ENCODE results near the gene SOX6.

Gene SOX6

DNA sequence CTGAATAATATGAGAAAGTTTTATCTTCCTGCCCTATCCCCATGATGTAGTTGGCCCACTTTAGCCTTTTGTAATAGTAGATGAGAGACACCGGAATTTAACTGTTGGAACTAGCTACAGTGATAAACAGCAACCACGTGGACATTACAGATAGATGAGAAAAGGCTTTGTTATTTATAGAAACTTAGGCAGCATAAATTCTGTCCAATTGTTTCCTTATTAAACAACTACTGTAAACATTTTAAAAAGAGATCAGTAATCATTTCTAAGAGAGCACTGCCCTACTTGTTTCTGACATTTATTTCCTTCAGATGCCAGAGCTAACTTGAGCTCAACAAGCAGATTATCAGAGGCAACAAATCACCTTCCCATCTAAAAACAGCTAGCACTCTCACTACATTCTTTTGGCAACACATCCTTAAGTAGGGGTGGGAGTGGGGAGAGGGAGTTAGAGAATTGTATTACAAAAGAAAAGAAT lies 63.1 kb downstream of the SOX6 start:
- Histone ChIP-seq H3K9me3 (ENCODE audit: insufficient read depth, low read depth, low read length) (no peaks in the 10 kb centered on the region), H3K36me3 (ENCODE audit: insufficient read depth, low read length) (no peaks in the 10 kb centered on the region), H3K27ac (ENCODE audit: low read depth, low read length) (no peak overlapping the region), H3K4me1 (ENCODE audit: insufficient read depth, low read length) (peaks cover 5% of the 10 kb centered on the region; the same call in 1 of the 2 replicates), H3K4me3 (ENCODE audit: low read length) (no peak overlapping the region), H3K9ac (ENCODE audit: low read depth, low read length) (no peak overlapping the region), H3K27me3 (ENCODE audit: insufficient read depth, low read length) (no peaks in the 10 kb centered on the region)
- 84% methylated on average over 2 of the region's 2 CpGs for WGBS

DNA sequence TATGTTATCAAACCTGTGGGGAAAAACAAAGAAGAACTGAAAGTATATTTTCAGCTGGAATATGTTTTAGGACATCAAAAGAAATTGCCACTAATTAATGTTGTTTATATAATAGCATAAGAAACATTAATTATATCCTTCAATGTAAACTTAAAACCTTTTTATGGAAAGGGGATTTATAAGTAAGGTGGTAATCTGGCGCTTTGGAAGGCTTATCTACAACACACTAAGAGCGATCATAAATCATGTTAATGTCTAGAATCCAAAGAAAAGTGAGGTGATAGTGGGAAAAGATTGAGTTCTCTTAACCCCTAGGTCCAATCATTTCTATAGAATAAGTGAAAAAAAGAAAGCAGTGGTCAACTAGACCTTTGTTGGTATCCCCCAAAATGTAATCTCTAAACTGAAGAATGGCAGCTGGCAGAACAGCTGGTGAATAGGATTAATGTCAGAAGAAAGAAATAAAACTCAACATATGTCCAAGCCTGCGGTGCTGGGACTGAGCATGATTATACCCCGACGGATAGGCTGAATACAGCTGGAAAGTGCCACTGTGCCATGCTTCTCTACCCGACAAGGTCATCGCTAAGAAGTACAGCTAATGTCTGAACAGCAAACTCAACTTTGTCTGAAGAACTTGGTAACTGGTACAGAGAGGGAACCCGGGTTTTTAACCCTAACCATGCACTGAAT lies 64.0 kb downstream of the SOX6 start:
- WGBS: 93% methylated on average over 6 of the region's 8 CpGs
- H3K36me3 ChIP-seq (ENCODE audit: insufficient read depth, low read length): no peaks in the 10 kb centered on the region
- no peaks in the 10 kb centered on the region for H3K9me3 ChIP-seq (ENCODE audit: insufficient read depth, low read depth, low read length)
- no peak overlapping the region for H3K27ac ChIP-seq (ENCODE audit: low read depth, low read length)
- H3K4me3 ChIP-seq (ENCODE audit: low read length): no peak overlapping the region
- H3K4me1 ChIP-seq (ENCODE audit: insufficient read depth, low read length): peaks cover 14% of the 10 kb centered on the region
- H3K9ac ChIP-seq (ENCODE audit: low read depth, low read length): no peak overlapping the region
- H3K27me3 ChIP-seq (ENCODE audit: insufficient read depth, low read length): no peaks in the 10 kb centered on the region

DNA sequence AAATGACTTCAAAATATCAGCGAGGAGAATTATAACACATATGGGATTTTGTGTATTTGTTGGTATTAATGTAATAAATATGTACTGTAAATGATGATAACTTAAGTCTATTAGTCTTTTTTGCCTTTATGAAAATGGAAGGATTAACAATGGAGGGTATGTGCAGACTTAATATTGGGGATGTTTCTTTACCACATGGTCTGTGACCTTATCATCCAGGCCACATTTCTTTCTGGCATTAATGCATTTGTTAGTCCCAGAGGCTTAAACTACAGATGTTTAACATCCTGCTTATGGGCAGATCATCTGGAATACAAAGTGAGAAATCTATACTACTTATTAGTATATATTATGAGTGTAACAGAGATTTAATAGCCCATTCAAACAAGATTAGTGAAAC lies 64.6 kb downstream of the SOX6 start:
- Histone ChIP-seq H3K27ac (ENCODE audit: low read depth, low read length) (no peak overlapping the region), H3K4me1 (ENCODE audit: insufficient read depth, low read length) (peaks cover 16% of the 10 kb centered on the region), H3K4me3 (ENCODE audit: low read length) (no peak overlapping the region), H3K36me3 (ENCODE audit: insufficient read depth, low read length) (no peaks in the 10 kb centered on the region), H3K9ac (ENCODE audit: low read depth, low read length) (no peak overlapping the region), H3K27me3 (ENCODE audit: insufficient read depth, low read length) (no peaks in the 10 kb centered on the region), H3K9me3 (ENCODE audit: insufficient read depth, low read depth, low read length) (no peaks in the 10 kb centered on the region)
- 55% methylated on average over 1 of the region's 1 CpG for WGBS

DNA sequence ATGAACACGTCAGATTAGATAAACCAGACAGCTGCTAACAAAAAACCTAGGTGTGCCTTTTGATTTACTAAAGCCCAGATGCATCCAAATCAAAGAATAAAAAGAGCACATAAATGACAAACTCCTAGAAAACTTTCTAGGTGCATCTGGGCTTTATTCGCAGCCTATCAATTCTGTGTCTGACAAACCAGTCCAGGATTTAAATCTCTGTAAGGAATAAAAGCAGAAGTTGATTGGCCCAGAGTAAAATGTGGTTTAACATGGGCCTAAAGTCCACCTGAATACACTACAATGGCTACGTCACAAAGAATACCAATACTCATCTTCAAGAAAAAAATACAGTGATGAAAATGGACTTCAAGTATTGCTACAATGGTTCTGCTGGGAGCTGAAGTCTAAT lies 66.8 kb downstream of the SOX6 start:
- Histone ChIP-seq H3K9ac (ENCODE audit: low read depth, low read length) (no peak overlapping the region), H3K36me3 (ENCODE audit: insufficient read depth, low read length) (no peaks in the 10 kb centered on the region), H3K4me1 (ENCODE audit: insufficient read depth, low read length) (peaks cover 16% of the 10 kb centered on the region), H3K9me3 (ENCODE audit: insufficient read depth, low read depth, low read length) (no peaks in the 10 kb centered on the region), H3K4me3 (ENCODE audit: low read length) (no peak overlapping the region), H3K27me3 (ENCODE audit: insufficient read depth, low read length) (no peaks in the 10 kb centered on the region), H3K27ac (ENCODE audit: low read depth, low read length) (no peak overlapping the region)
- WGBS: 96% methylated on average over 2 of the region's 3 CpGs

DNA sequence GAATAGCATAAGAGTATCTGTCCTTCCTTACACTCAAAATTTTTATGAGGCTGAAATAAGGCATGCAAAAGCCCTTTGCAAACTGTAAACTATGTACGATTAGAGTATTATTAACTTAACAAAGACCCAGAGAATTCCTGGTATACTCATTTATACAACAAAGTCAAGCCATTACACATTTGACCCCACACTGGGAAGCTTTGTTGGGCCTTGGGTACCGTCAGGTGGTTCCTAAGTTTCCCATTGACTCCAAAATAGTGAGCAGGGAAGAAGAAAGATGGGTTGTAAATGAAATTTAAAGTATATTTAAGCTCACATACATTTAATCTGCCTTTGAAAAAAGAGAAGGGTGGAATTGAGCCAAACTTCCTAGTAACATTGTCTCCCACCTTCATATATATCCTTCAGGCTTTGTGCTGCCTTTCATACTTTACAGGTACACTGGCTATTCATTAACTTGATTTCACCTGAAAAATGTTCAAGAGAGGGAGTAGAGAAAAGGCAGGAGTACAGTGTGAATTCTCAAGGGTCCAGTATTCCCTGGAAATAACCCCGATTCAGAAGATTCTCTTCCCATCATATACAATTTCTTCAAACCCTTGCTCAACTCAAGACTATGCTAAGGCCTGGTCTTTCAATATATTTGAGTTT lies 68.6 kb downstream of the SOX6 start:
- H3K9ac ChIP-seq (ENCODE audit: low read depth, low read length): no peak overlapping the region
- H3K36me3 ChIP-seq (ENCODE audit: insufficient read depth, low read length): no peaks in the 10 kb centered on the region
- no peaks in the 10 kb centered on the region for H3K27me3 ChIP-seq (ENCODE audit: insufficient read depth, low read length)
- no peaks in the 10 kb centered on the region for H3K9me3 ChIP-seq (ENCODE audit: insufficient read depth, low read depth, low read length)
- H3K4me3 ChIP-seq (ENCODE audit: low read length): no peak overlapping the region
- peaks cover 11% of the 10 kb centered on the region for H3K4me1 ChIP-seq (ENCODE audit: insufficient read depth, low read length)
- no peak overlapping the region for H3K27ac ChIP-seq (ENCODE audit: low read depth, low read length)
- 83% methylated on average over 1 of the region's 3 CpGs for WGBS

DNA sequence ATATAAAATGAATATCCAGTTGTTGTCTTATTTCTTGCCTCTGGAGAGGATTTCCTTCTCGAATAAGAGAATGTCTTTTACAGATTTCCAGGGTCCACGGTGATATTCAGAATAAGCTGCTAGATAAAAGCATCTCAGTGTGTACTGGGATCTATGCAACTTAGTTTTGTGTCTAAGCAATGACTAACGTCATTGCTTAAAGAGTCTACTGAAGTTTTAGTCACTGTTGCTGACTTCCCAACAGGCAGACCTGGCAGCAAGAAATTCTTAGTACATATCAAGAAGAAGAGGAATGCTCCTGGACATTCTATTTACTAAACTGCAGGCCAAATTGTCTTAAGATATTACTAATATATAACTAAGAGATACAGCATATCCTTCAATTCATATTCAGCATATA lies 70.3 kb downstream of the SOX6 start:
- Histone ChIP-seq H3K4me3 (ENCODE audit: low read length) (no peak overlapping the region), H3K4me1 (ENCODE audit: insufficient read depth, low read length) (peaks cover 11% of the 10 kb centered on the region), H3K27me3 (ENCODE audit: insufficient read depth, low read length) (no peaks in the 10 kb centered on the region), H3K27ac (ENCODE audit: low read depth, low read length) (no peak overlapping the region), H3K36me3 (ENCODE audit: insufficient read depth, low read length) (no peaks in the 10 kb centered on the region), H3K9me3 (ENCODE audit: insufficient read depth, low read depth, low read length) (no peaks in the 10 kb centered on the region), H3K9ac (ENCODE audit: low read depth, low read length) (no peak overlapping the region)
- 56% methylated on average over 3 of the region's 3 CpGs for WGBS

DNA sequence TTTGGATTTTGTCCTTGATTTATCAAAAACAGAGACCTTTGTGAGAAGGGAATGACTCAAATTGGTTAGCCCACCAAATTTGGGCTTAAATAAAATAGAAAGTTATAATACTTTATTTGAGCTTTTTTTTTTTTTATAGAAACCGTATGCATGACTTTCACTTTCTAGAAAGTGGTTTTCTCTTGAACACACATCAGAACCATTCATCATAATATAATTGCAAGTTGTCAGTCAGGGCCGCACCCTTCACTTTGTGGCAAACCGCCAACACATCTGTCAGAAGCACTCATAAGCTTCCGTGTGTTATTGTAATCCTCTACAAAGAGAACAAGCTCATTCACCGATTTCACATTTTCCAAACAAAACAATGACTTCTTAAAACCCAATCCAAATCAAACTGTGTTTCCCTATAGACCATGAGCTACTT lies 76.1 kb downstream of the SOX6 start:
- no peaks in the 10 kb centered on the region for H3K9me3 ChIP-seq (ENCODE audit: insufficient read depth, low read depth, low read length)
- no peaks in the 10 kb centered on the region for H3K36me3 ChIP-seq (ENCODE audit: insufficient read depth, low read length)
- H3K27ac ChIP-seq (ENCODE audit: low read depth, low read length): no peak overlapping the region
- H3K4me3 ChIP-seq (ENCODE audit: low read length): no peak overlapping the region
- no peaks in the 10 kb centered on the region for H3K4me1 ChIP-seq (ENCODE audit: insufficient read depth, low read length)
- WGBS: 96% methylated on average over 5 of the region's 5 CpGs
- no peaks in the 10 kb centered on the region for H3K27me3 ChIP-seq (ENCODE audit: insufficient read depth, low read length)
- no peak overlapping the region for H3K9ac ChIP-seq (ENCODE audit: low read depth, low read length)

DNA sequence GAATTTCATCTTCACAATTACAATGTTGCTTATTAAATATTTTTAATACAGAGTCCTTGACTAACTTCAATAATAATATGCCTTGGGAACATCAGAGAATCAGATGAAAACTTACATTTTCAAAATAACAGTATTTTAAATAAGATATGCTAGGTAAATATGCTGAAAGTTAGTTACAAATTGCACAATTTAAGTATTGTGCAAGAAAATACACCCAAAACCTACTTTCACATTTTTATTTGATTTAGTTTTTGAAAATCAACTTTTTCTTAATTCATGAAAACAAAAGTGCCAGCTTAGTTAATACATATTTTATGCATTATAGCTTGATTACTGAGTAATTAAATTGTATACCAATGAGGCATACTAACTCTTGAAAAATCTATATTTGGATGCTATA lies 76.8 kb downstream of the SOX6 start:
- Histone ChIP-seq H3K4me3 (ENCODE audit: low read length) (no peak overlapping the region), H3K9ac (ENCODE audit: low read depth, low read length) (no peak overlapping the region), H3K36me3 (ENCODE audit: insufficient read depth, low read length) (no peaks in the 10 kb centered on the region), H3K27ac (ENCODE audit: low read depth, low read length) (no peak overlapping the region), H3K27me3 (ENCODE audit: insufficient read depth, low read length) (no peaks in the 10 kb centered on the region), H3K9me3 (ENCODE audit: insufficient read depth, low read depth, low read length) (no peaks in the 10 kb centered on the region), H3K4me1 (ENCODE audit: insufficient read depth, low read length) (no peaks in the 10 kb centered on the region)

DNA sequence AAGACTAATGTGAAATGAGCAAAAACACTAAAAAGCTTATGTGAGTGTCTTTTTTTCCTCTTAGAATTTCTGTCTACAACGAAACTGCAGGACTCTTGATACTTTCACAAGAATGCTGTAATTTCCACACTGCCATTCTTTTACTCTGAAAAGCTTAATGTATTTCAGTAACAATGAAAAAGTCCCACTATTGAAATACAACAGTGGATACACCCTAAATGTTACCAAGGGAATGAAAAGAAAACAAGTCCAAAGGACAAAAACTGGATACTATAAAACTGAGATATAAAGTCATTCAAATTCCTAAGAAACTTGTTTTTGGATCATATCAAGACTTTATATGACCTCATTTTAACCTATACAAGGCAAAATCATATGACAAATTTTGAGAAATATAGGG lies 77.4 kb downstream of the SOX6 start:
- H3K4me3 ChIP-seq (ENCODE audit: low read length): no peak overlapping the region
- 82% methylated on average over 1 of the region's 1 CpG for WGBS

DNA sequence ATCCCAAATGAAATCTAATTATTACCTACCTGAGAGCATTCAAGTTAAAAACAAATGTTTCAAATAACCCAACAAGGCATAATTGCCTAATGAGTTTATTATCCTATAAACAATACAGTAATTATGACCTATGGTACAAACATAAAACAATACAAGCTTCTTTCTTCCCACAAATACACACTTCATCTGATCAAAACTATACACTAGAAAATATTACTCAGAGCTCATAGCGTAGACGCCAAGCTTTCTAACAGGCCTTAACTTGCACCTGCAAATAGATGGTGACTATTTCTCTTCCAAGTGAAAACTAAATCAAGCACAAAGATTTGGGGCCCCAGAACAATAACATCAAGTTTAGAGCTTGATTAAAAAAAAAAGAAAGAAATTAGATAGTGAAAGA lies 78.1 kb downstream of the SOX6 start:
- H3K27me3 ChIP-seq (ENCODE audit: insufficient read depth, low read length): no peaks in the 10 kb centered on the region
- no peaks in the 10 kb centered on the region for H3K36me3 ChIP-seq (ENCODE audit: insufficient read depth, low read length)
- H3K9me3 ChIP-seq (ENCODE audit: insufficient read depth, low read depth, low read length): no peaks in the 10 kb centered on the region
- WGBS: 94% methylated on average over 2 of the region's 2 CpGs
- no peak overlapping the region for H3K27ac ChIP-seq (ENCODE audit: low read depth, low read length)
- no peaks in the 10 kb centered on the region for H3K4me1 ChIP-seq (ENCODE audit: insufficient read depth, low read length)
- H3K4me3 ChIP-seq (ENCODE audit: low read length): no peak overlapping the region
- H3K9ac ChIP-seq (ENCODE audit: low read depth, low read length): no peak overlapping the region

More for the DNA sequence above, 77.4 kb downstream of the SOX6 start:
- Histone ChIP-seq H3K4me1 (ENCODE audit: insufficient read depth, low read length) (no peaks in the 10 kb centered on the region), H3K27ac (ENCODE audit: low read depth, low read length) (no peak overlapping the region), H3K27me3 (ENCODE audit: insufficient read depth, low read length) (no peaks in the 10 kb centered on the region), H3K36me3 (ENCODE audit: insufficient read depth, low read length) (no peaks in the 10 kb centered on the region), H3K9ac (ENCODE audit: low read depth, low read length) (no peak overlapping the region), H3K9me3 (ENCODE audit: insufficient read depth, low read depth, low read length) (no peaks in the 10 kb centered on the region)

DNA sequence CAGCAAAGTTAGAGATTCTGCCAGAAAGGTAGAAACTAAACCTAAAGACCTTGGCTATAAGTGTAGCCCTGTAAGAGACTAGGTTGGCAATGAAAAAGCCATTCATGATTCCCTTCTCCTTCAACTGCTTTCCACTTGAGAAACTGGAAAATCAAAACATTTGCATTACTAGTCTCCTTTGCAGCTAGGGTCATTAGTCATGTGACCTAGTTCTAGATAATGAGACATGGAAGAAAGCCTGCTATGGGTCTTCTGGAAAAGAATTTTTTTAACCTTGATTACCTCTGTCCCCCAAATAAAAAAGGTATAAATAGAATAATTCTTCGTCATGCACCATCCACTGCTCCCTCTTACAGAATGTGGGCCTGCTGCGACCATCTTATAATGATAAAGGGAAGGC lies 80.1 kb downstream of the SOX6 start:
- Histone ChIP-seq H3K4me1 (ENCODE audit: insufficient read depth, low read length) (no peaks in the 10 kb centered on the region), H3K4me3 (ENCODE audit: low read length) (no peak overlapping the region), H3K27me3 (ENCODE audit: insufficient read depth, low read length) (no peaks in the 10 kb centered on the region), H3K9ac (ENCODE audit: low read depth, low read length) (no peak overlapping the region), H3K27ac (ENCODE audit: low read depth, low read length) (no peak overlapping the region), H3K9me3 (ENCODE audit: insufficient read depth, low read depth, low read length) (no peaks in the 10 kb centered on the region), H3K36me3 (ENCODE audit: insufficient read depth, low read length) (no peaks in the 10 kb centered on the region)
- 100% methylated on average over 1 of the region's 2 CpGs for WGBS

All from HUES64 (cell line).